ENCODE measurements around the gene TMEM266. TPM values are rescaled to one million over a fixed set of nuclear protein-coding genes. Genes with fewer than 3 reads are reported as not detected.

Gene TMEM266
- polyA plus RNA-seq, 4 donors, result 10.2 to 12.9 (median 11.0) TPM

DNA sequence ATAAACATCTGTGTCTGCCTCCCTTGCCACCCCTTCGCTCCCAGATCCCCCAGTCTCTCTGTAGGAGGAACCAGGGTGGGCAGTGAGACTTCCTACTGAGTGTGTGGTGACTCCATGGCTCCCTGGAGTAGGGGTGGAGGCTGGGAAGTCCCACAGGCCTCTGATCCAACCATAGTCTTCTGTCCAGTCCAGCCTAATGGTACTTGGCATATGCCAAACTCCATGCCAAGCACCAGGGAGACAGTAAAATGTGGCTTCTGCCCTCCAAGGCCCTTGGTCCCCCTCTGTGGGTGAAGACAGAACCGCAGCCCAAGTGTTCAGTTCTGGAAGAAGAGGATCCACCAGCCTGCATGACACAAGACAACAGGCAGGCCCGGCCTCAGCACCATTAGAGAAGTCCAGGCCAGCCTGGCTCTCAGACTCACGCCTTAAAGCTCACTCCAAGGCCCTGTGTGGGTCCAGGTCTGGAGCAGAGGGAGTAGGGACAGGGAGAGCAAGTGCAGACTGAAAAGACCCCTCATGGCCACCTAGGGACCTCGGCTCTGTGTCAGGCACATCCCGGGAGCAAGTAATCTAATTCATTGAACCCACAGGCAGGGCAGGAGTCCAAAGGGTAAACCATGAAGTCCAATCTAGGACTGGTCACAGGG is 138.8 kb downstream of the TMEM266 start:
- DNase-seq (ENCODE audit: low read depth in 4 of 4, low spot score in 3 of 4), result no peak

- DNase-seq (ENCODE audit: low read depth in 4 of 4, low spot score in 3 of 4), result no peak
Observed at GRCh38 chr15:76199106-76200082, 139.6 kb downstream of the TMEM266 start.

DNA sequence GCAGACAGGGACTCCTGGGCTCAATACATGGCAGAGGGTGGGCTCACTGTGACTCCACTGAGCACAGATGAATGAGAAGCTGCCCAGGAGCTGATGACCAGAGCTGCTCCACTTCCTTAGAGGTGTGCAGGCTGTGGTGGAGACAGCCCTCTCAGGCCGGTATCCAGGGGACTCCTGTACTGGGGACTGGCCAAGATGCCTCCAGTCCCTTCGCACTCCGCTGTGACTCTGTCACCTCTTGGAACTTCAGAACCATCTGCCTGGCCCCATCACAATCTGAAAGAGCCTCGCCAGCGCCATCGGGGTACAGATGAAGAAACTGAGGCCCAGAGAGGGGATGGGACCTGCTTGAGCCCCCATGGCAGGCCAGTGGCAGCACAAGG is 140.3 kb downstream of the TMEM266 start:
- DNase-seq (ENCODE audit: low read depth in 4 of 4, low spot score in 3 of 4), result no peak

- DNase-seq (ENCODE audit: low read depth in 4 of 4, low spot score in 3 of 4), result no peak
Observed at GRCh38 chr15:76200641-76201105, 140.9 kb downstream of the TMEM266 start.

GRCh38 chr15:76201536-76202255 is 141.9 kb downstream of the TMEM266 start:
- DNase-seq (ENCODE audit: low read depth in 4 of 4, low spot score in 3 of 4), result no peak

GRCh38 chr15:76203346-76204108 is 143.7 kb downstream of the TMEM266 start:
- no peak for DNase-seq (ENCODE audit: low read depth in 4 of 4, low spot score in 3 of 4)

DNA sequence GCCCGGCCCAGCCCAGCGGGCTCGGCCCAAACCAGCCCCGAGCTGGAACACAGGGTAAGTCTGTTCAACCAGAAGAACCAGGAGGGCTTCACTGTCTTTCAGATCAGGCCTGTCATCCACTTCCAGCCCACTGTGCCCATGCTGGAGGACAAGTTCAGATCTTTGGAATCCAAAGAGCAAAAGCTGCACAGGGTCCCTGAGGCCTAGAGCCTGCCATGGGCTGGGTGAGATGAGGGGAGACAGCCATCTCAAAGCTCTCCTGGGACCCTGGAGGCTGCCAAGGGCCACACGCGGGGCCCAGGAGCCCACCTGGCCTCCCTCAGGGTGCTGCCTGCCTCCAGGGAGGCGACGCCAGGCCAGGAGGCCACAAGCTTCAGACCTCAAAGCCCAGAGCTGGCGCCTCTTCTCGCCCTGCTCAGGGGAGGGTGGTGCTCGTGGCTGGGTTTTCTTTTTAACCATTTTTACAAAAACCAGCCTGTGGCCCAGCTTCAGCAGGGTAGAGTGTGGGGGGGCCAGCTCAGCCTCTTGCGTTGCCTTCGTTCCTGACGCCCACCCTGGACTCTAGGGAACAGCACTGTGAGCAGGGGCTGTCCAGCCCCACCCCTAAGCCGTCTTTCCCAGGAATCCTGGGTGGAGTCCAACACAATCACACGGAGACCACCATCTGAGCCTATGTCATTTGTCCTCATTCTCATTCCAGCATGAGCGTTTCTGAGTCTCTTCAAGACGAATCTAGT is 144.5 kb downstream of the TMEM266 start:
- DNase-seq (ENCODE audit: low read depth in 4 of 4, low spot score in 3 of 4), result no peak

DNA sequence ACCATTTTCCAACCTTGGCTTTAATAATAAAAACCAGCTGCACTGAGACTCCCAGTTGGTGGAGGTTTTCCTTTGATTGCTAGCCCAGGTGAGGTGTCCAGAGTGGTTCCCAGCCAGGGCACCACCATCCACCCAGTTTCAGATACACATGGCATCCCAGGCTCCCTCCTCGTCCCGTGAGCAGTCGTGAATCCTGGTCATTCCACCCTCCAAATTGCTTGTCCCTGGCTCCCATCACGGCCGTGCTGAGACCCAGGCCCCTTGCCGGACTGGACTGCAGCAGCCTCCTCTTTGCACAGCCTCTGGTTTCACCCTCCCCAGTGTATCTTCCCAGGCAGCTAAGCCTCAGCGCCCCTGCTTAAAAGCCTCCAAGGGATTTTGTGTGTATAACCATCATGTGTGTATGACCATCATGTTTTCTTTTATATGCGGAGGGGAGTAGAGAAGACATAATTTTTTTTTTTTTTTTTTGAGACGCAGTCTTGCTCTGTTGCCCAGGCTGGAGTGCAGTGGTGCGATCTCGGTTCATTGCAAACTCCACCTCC is 145.2 kb downstream of the TMEM266 start:
- no peak for DNase-seq (ENCODE audit: low read depth in 4 of 4, low spot score in 3 of 4)

DNA sequence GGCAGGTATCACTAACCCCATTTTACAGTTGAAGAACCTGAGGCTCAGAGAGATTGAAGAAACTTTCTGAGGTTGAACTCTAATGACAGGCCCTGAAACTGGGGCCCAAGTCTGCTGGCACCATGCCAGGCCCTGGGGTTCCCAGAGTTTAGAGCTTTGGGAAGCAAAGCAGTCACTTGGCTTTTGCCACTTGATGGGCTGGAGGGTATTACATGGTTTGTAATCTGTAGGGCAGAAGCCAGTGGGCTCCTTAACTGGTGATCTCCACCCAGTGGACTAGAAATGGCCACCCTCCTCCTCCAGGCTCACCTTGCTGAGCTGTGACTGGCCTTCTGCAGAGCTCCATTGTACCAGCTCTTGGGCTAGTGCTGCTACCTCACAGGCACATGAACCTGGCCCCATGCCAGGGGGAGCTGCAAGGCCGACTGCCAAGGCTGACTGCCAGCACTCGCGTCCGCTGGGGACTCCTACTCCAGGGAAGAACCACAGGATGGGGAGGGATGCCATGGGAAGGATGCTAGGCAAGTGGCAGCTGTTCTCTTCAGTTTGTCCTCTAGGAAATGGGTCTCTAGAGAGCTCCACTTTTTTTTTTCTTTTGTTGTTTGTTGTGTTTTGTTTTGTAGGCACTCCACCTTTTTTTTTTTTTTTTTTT is 146.7 kb downstream of the TMEM266 start:
- DNase-seq (ENCODE audit: low read depth in 4 of 4, low spot score in 3 of 4), result no peak

DNA sequence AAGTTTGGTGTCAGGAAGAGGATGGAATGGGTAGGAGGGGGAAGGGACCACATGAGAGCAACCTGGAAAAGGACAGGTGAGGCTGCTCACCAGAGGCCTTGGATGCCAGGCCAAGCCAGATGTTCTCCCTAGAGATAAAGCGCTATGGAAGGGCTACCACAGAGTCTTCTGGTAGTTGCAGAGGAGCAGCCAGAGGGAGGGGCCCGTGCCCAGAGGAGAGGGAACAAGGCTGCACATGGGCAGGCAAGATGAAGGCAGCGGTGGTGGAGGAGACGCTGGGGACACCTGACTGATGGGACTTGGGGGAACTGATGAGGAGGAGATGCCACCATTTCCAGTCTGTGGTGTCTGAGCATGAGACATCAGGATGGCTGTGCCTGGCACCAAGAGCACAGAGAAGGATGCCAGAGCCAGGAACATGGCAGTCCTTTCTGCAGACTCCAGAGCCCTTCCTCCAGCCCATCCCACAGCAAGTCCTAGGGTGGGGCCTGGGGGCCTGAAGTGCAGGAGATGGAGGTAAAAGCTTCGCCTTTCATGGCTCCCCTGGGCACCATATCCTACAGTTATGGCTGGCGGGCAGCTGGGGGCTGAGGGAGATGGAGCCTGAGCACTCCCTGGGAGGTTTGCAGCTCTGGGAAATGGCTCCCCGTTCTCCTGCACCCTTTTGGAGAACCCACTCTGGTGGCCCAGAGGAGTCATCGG is 148.4 kb downstream of the TMEM266 start:
- DNase-seq (ENCODE audit: low read depth in 4 of 4, low spot score in 3 of 4), result no peak

DNA sequence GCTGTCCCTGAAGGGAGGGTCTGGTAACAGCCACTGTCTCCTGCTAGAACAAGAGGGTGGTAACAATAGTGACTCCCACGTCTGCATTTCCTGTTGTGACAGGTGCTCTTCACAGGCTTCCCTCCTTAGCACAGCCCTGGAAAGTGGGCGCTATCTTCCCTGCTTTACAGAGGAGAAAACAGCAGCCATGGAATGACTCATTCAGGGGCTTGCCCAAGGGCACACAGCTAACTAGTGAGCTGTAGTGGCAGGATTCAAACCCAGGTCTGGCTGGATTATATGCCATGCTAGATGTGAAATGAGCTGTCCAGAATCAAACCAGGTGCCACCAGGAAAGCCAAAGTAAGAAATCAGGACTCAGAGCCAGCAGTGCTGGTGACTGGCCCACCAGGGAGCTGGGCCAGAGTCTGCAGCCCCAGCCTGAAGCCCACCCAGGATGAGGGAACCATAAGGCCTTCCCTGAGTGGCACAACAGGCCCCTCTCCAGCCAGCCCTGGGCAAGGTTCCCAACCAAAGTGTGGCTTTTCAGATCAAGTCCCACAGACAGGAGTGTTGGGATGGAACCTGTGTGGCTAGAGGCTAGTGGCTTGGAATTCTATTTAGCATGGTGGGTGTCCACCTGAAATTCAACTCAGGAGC is 149.1 kb downstream of the TMEM266 start:
- DNase-seq (ENCODE audit: low read depth in 4 of 4, low spot score in 3 of 4), result no peak

DNA sequence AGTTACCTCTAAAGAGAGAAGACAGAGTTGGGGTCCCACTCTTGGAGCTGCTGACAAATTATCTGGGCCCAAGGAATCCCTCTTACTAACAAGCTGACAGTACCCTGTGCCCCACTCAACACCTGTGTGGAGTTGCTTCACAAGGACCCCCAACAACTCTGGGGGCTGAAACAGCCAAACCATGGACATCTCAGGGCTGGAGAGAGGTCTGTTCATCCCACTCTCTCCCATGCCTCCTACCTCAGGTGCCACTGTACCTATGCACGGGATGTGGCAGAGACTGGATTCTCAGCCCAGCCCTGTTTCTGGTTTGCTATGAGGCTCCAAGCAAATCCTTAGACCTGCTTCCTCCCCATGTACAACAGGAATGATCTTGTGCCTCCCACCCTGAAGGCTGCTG is 149.7 kb downstream of the TMEM266 start:
- DNase-seq (ENCODE audit: low read depth in 4 of 4, low spot score in 3 of 4), result no peak

DNA sequence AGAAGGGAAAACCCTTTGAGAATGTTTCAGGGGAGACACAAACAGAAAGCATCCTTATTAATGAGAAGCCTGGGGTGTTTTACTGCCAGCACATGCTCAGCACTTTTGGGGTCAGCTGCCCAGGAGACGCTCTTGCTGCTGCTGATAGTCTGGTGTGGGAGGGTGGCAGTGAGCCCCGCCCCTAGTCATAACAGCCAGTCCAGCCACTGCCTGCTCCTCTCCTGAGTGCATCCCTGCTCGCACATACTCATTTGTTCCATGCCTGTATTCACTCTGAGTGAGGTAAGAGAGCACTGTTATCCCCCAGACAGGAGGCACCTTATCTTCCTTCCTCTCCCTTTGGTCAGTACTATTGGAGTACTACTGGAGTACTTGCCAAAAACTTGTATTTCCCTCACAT is 150.2 kb downstream of the TMEM266 start:
- no peak for DNase-seq (ENCODE audit: low read depth in 4 of 4, low spot score in 3 of 4)

DNA sequence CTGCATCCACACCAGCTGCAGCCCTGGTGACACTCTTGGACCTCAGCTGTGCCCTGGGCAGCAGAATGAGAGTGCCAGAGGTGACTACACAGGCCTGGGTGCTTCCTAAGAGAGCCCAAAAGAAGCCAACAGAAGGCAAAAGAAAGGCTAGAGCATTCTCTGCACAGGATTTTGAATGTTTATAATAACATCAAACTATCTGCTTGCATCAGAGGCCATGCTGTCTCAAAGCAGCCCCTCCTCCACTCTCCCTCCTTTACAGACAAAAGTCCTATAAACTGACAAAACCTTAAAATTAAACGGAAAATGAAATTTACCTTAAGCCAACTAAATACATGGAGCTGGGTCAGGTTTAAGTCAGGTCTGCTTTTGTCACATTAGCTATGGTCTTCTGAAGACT is 155.8 kb downstream of the TMEM266 start:
- no peak for DNase-seq (ENCODE audit: low read depth in 4 of 4, low spot score in 3 of 4)

GRCh38 chr15:76217029-76217881 is 157.5 kb downstream of the TMEM266 start:
- no peak for DNase-seq (ENCODE audit: low read depth in 4 of 4, low spot score in 3 of 4)

GRCh38 chr15:76217882-76218217 is 158.1 kb downstream of the TMEM266 start:
- no peak for DNase-seq (ENCODE audit: low read depth in 4 of 4, low spot score in 3 of 4)

All from right renal pelvis (tissue), 4 donors.